ENCODE measurements around the gene SYT13.

GRCh38 chr11:45278714-45279113 lies 7.4 kb downstream of the SYT13 start:
- TF ChIP-seq CTCF (IDR thresholded peaks at IDR 0.05) (no peak), EP300 (IDR thresholded peaks at IDR 0.05) (no peak), POLR2A (IDR thresholded peaks at IDR 0.05) (no peak)
